Neural progenitor cell (in vitro differentiated cells): ENCODE measurements around the gene EGFR. TPM values are rescaled to one million over a fixed set of nuclear protein-coding genes. Genes with fewer than 3 reads are reported as not detected.

Source experiments
- DNase-seq: peaks from one replicate; pipeline ENCODE4 v3.0.0-alpha.2; 2016; ENCODE audit warnings: low spot score
- H2AFZ ChIP-seq: fragments of 200-600 bp; sonication (generic); replicated peaks from 2 replicates; pipeline ENCODE4 v1.6.1; 2016; ENCODE audit warnings: antibody characterized with exemption
- H3F3A ChIP-seq: fragments of 200-600 bp; sonication (generic); 2 replicates; pipeline ENCODE4 v1.6.1; 2016; ENCODE audit warnings: antibody characterized with exemption, low read depth
- H3K27ac ChIP-seq: fragments of 200-600 bp; sonication (generic); 2 replicates; pipeline ENCODE4 v1.5.1; 2016; ENCODE audit warnings: mild to moderate bottlenecking
- H3K27me3 ChIP-seq: fragments of 200-600 bp; sonication (generic); 2 replicates; pipeline ENCODE4 v1.6.1; 2016; ENCODE audit warnings: mild to moderate bottlenecking, moderate library complexity
- H3K36me3 ChIP-seq: fragments of 200-600 bp; sonication (generic); 2 replicates; pipeline ENCODE4 v1.5.1; 2016
- H3K4me1 ChIP-seq: fragments of 200-600 bp; sonication (generic); 2 replicates; pipeline ENCODE4 v1.6.1; 2016; ENCODE audit warnings: mixed run types
- H3K4me2 ChIP-seq: fragments of 200-600 bp; sonication (generic); 2 replicates; pipeline ENCODE4 v1.6.1; 2016
- H3K4me3 ChIP-seq: fragments of 200-600 bp; sonication (generic); 2 replicates; pipeline ENCODE4 v1.5.1; 2016
- H3K79me2 ChIP-seq: fragments of 200-600 bp; sonication (generic); 2 replicates; pipeline ENCODE4 v1.6.1; 2016; ENCODE audit warnings: low read depth
- H3K9ac ChIP-seq: fragments of 200-600 bp; sonication (generic); 2 replicates; pipeline ENCODE4 v1.6.1; 2016
- H3K9me3 ChIP-seq: fragments of 200-600 bp; sonication (generic); 2 replicates; pipeline ENCODE4 v1.5.1; 2016; ENCODE audit warnings: low read depth
- H4K20me1 ChIP-seq: fragments of 200-600 bp; sonication (generic); 2 replicates; pipeline ENCODE4 v1.6.1; 2016; ENCODE audit warnings: low read depth
- H3K27ac Mint-ChIP-seq: 3 replicates; pipeline ENCODE4 v1.8.0; 2021; ENCODE audit warnings: mixed read lengths
- H3K27me3 Mint-ChIP-seq: 2 replicates; pipeline ENCODE4 v1.8.0; 2022; ENCODE audit warnings: low read depth, mild to moderate bottlenecking, inconsistent platforms, moderate library complexity, mixed read lengths; ENCODE audit not compliant: insufficient read depth
- H3K36me3 Mint-ChIP-seq: 3 replicates; pipeline ENCODE4 v1.8.0; 2021; ENCODE audit warnings: mixed read lengths
- H3K4me1 Mint-ChIP-seq: 3 replicates; pipeline ENCODE4 v1.8.0; 2021; ENCODE audit warnings: mixed read lengths
- H3K4me3 Mint-ChIP-seq: 3 replicates; pipeline ENCODE4 v1.8.0; 2021; ENCODE audit warnings: mild to moderate bottlenecking, moderate library complexity, mixed read lengths
- H3K9me3 Mint-ChIP-seq: 3 replicates; pipeline ENCODE4 v1.8.0; 2020; ENCODE audit warnings: mixed read lengths
- EZH2 ChIP-seq: fragments of 200-600 bp; sonication (generic); IDR thresholded peaks from 2 replicates; pipeline ENCODE4 v1.6.1; 2017; ENCODE audit warnings: antibody characterized with exemption, mild to moderate bottlenecking, moderate library complexity
- EZH2phosphoT487 ChIP-seq: fragments of 200-600 bp; sonication (generic); IDR thresholded peaks from 2 replicates; pipeline ENCODE4 v1.6.1; 2017; ENCODE audit warnings: antibody characterized with exemption
- total RNA-seq: library from RNA; depleted of rRNA; stranded (reverse); fragments of >200 nt; gene quantifications from 2 replicates; pipeline ENCODE4 v1.2.3, GENCODE V29; 2015; ENCODE audit warnings: low replicate concordance
- TF ChIP-seq, protein P1 (sequence below): fragments of 200-600 bp; sonication (generic); IDR thresholded peaks from 2 replicates; pipeline ENCODE4 v1.5.1; 2017; ENCODE audit warnings: antibody characterized with exemption, mild to moderate bottlenecking

EGFR gene
- total RNA-seq, 1 donor from 2014 or later: 4.6 TPM

- H2AFZ ChIP-seq: no peak overlapping the region
- Mint-ChIP-seq H3K4me1 (no peaks in the 10 kb centered on the region), H3K27ac (no peak overlapping the region), H3K4me3 (no peak overlapping the region), H3K27me3 (peaks cover 2% of the 10 kb centered on the region), H3K36me3 (no peaks in the 10 kb centered on the region), H3K9me3 (no peaks in the 10 kb centered on the region)
- H3K27ac ChIP-seq: no peak overlapping the region
- no peaks in the 10 kb centered on the region for H3K4me1 ChIP-seq
- H3K9me3 ChIP-seq: no peaks in the 10 kb centered on the region
- no peak overlapping the region for H3K4me3 ChIP-seq
- H3K9ac ChIP-seq: no peak overlapping the region
- no peak overlapping the region for H3K4me2 ChIP-seq
- H3K36me3 ChIP-seq: no peaks in the 10 kb centered on the region
- no peaks in the 10 kb centered on the region for H3K79me2 ChIP-seq
- H3F3A ChIP-seq: no peaks in the 10 kb centered on the region
- peaks cover 11% of the 10 kb centered on the region for H3K27me3 ChIP-seq
- DNase-seq: no peak
- TF ChIP-seq EZH2phosphoT487: no peak
- no peak for TF ChIP-seq EZH2
- TF ChIP-seq, protein P1, sequence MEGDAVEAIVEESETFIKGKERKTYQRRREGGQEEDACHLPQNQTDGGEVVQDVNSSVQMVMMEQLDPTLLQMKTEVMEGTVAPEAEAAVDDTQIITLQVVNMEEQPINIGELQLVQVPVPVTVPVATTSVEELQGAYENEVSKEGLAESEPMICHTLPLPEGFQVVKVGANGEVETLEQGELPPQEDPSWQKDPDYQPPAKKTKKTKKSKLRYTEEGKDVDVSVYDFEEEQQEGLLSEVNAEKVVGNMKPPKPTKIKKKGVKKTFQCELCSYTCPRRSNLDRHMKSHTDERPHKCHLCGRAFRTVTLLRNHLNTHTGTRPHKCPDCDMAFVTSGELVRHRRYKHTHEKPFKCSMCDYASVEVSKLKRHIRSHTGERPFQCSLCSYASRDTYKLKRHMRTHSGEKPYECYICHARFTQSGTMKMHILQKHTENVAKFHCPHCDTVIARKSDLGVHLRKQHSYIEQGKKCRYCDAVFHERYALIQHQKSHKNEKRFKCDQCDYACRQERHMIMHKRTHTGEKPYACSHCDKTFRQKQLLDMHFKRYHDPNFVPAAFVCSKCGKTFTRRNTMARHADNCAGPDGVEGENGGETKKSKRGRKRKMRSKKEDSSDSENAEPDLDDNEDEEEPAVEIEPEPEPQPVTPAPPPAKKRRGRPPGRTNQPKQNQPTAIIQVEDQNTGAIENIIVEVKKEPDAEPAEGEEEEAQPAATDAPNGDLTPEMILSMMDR: no peak
- H4K20me1 ChIP-seq: no peaks in the 10 kb centered on the region
Observed at GRCh38 chr7:55026867-55027490, 8.2 kb downstream of the EGFR start.

DNA sequence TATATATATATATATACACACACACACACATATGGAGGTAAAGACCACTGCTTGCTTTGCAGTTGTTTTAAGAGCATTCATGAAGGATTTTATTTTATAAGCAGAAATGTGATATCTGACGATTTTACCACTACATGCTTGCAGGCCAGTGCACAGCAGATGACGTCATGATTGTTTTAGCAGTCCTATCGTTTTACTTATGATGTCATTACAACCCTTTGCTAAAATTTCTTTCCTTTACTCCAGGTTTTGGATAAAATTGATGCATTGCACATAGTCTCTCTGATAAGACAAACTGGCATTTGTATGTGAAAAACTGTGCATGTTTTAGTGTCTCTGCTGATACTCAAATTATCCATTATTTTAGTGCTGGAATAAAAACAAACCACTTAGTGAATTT lies 9.2 kb downstream of the EGFR start:
- H3K27ac Mint-ChIP-seq: no peak overlapping the region
- Histone ChIP-seq H4K20me1 (no peaks in the 10 kb centered on the region), H3K27me3 (peaks cover under 1% of the 10 kb centered on the region), H3K9ac (no peak overlapping the region), H2AFZ (no peak overlapping the region), H3K9me3 (no peaks in the 10 kb centered on the region), H3K4me1 (no peaks in the 10 kb centered on the region), H3K36me3 (no peaks in the 10 kb centered on the region), H3K27ac (no peak overlapping the region), H3K4me3 (no peak overlapping the region), H3F3A (no peaks in the 10 kb centered on the region), H3K4me2 (no peak overlapping the region), H3K79me2 (no peaks in the 10 kb centered on the region)
- peaks cover 2% of the 10 kb centered on the region for H3K27me3 Mint-ChIP-seq
- no peaks in the 10 kb centered on the region for H3K4me1 Mint-ChIP-seq
- no peak overlapping the region for H3K4me3 Mint-ChIP-seq
- H3K36me3 Mint-ChIP-seq: no peaks in the 10 kb centered on the region
- TF ChIP-seq, protein P1: no peak
- TF ChIP-seq EZH2phosphoT487 (no peak), EZH2 (no peak)
- H3K9me3 Mint-ChIP-seq: no peaks in the 10 kb centered on the region
- no peak for DNase-seq

DNA sequence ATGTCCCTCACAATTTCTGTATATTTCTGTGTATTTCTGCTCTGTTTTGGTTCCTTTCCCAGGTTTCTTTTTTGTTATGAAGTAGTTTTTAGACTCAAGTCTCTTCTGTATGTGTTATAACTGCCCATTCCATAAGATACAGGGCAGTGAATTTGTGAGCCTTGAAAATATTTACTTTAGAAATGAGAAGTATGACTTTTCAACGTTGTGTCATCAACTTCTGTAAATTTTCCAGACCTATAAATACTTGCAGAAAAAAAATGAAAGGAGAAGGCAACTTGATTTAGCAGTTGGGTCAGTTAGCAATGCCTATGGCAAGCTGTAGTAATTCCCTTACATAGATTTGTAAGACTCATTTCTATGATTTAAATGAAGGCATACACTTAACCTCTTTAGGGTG lies 11.5 kb downstream of the EGFR start:
- H3K27ac ChIP-seq: no peak overlapping the region
- H3K79me2 ChIP-seq: no peaks in the 10 kb centered on the region
- no peaks in the 10 kb centered on the region for H3F3A ChIP-seq
- H3K4me1 ChIP-seq: no peaks in the 10 kb centered on the region
- H3K27ac Mint-ChIP-seq: no peak overlapping the region
- no peaks in the 10 kb centered on the region for H4K20me1 ChIP-seq
- H3K27me3 ChIP-seq: no peaks in the 10 kb centered on the region
- no peak overlapping the region for H3K4me2 ChIP-seq
- H3K9ac ChIP-seq: no peak overlapping the region
- no peak overlapping the region for H2AFZ ChIP-seq
- no peaks in the 10 kb centered on the region for H3K36me3 Mint-ChIP-seq
- H3K9me3 ChIP-seq: no peaks in the 10 kb centered on the region
- H3K4me1 Mint-ChIP-seq: no peaks in the 10 kb centered on the region
- H3K4me3 Mint-ChIP-seq: no peak overlapping the region
- H3K36me3 ChIP-seq: no peaks in the 10 kb centered on the region
- DNase-seq: no peak
- TF ChIP-seq, protein P1: no peak
- TF ChIP-seq EZH2phosphoT487 (no peak), EZH2 (no peak)
- no peaks in the 10 kb centered on the region for H3K9me3 Mint-ChIP-seq
- H3K4me3 ChIP-seq: no peak overlapping the region
- peaks cover 2% of the 10 kb centered on the region for H3K27me3 Mint-ChIP-seq
